Tibial artery (tissue), 4 donors: ENCODE data around the gene TMX3.

ENCODE experiments used
- DNase-seq, 2 donors: peaks; one replicate each; pipeline ENCODE4 v3.0.0-alpha.2; 2019
- H3K27ac ChIP-seq, 2 donors: fragments of 200-600 bp; sonication (generic) in 1 of 2; 1 replicate in 1 of 2; 2 replicates in 1 of 2; pipeline ENCODE4 v1.5.1; 2018 to 2019; ENCODE audit warnings: mild to moderate bottlenecking in 1 of 2
- H3K27me3 ChIP-seq, 2 donors: fragments of 200-600 bp; sonication (generic) in 1 of 2; one replicate each; pipeline versions ENCODE4 v1.5.1 to v1.6.0; 2016 to 2019
- H3K36me3 ChIP-seq, 3 donors: fragments of 200-600 bp; sonication (generic) in 2 of 3; one replicate each; pipeline ENCODE4 v1.5.1; 2016 to 2019; ENCODE audit warnings: mild to moderate bottlenecking in 2 of 3
- H3K4me1 ChIP-seq, 4 donors: fragments of 200-600 bp; sonication (generic) in 2 of 4; 1 replicate in 3 of 4; 2 replicates in 1 of 4; pipeline ENCODE4 v1.5.1; 2016 to 2019
- H3K4me3 ChIP-seq, 2 donors: fragments of 200-600 bp; sonication (generic) in 1 of 2; 1 replicate in 1 of 2; 2 replicates in 1 of 2; pipeline ENCODE4 v1.5.1; 2018 to 2019; ENCODE audit warnings: mild to moderate bottlenecking in 2 of 2
- H3K9me3 ChIP-seq, 3 donors: fragments of 200-600 bp; sonication (generic) in 1 of 3; one replicate each; pipeline ENCODE4 v1.5.1; 2016 to 2019
- intact Hi-C: fragments of 100-400 bp; cut with DNase I; formaldehyde crosslinking; loops from one replicate; pipeline ENCODE4 v1.15.0; 2023; ENCODE audit warnings: low total_unique reads
- TF ChIP-seq, protein P1 (sequence below), 2 experiments: fragments of 200-600 bp in 1 of 2; fragments of 450-650 bp in 1 of 2; IDR thresholded peaks; one replicate each; pipeline ENCODE4 v1.5.1; 2017 to 2019; ENCODE audit warnings: antibody characterized with exemption in 2 of 2, mild to moderate bottlenecking in 1 of 2, moderate library complexity in 1 of 2

TMX3 gene

DNA sequence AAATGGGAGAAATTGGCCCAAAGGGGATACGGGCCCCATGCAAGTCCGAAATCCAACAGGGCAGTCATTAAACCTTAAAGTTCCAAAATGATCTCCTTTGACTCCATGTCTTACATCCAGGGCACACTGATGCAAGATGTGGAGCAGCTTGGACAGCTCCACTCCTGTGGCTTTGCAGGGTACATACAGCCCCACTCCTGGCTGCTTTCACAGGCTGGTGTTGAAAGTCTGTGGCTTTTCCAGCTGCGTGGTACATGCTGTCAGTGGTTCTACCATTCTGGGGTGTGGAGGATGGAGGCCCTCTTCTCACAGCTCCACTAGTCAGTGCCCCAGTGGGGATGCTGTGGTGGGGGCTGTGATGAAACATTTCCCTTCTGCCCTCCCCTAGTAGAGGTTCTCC, 8.6 kb upstream of the TMX3 start:
- no peak for DNase-seq
- peaks cover 0 to 5% (median 0%) of the 10 kb centered on the region in 4 donors for H3K4me1 ChIP-seq
- H3K4me3 ChIP-seq = no peak overlapping the region
- no peaks in the 10 kb centered on the region for H3K27me3 ChIP-seq
- TF ChIP-seq, protein P1, sequence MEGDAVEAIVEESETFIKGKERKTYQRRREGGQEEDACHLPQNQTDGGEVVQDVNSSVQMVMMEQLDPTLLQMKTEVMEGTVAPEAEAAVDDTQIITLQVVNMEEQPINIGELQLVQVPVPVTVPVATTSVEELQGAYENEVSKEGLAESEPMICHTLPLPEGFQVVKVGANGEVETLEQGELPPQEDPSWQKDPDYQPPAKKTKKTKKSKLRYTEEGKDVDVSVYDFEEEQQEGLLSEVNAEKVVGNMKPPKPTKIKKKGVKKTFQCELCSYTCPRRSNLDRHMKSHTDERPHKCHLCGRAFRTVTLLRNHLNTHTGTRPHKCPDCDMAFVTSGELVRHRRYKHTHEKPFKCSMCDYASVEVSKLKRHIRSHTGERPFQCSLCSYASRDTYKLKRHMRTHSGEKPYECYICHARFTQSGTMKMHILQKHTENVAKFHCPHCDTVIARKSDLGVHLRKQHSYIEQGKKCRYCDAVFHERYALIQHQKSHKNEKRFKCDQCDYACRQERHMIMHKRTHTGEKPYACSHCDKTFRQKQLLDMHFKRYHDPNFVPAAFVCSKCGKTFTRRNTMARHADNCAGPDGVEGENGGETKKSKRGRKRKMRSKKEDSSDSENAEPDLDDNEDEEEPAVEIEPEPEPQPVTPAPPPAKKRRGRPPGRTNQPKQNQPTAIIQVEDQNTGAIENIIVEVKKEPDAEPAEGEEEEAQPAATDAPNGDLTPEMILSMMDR (IDR thresholded peaks at IDR 0.05) = no peak
- no peaks in the 10 kb centered on the region for H3K36me3 ChIP-seq
- intact Hi-C loops = no loop called here
- H3K27ac ChIP-seq = no peak overlapping the region
- H3K9me3 ChIP-seq = no peaks in the 10 kb centered on the region

DNA sequence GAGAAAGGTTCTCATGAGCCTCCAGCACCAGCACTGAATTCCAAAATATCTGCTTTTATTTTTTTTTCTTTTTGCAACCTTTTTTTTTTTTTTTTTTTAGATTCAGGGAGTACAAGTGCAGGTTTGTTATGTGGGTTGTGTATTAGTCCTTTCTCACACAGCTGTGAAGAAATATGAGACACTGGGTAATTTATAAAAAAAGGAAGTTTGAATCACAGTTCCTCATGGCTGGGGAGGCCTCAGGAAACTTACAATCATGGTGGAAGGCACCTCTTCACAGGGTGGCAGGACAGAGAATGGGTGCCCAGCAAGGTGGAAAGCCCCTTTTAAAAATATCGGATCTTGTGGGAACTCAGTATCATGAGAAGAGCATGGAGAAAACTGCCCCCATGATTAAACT, 7.9 kb upstream of the TMX3 start:
- H3K27ac ChIP-seq = peak overlapping the region in 1 of 2 donors; percentile 80
- no peaks in the 10 kb centered on the region for H3K36me3 ChIP-seq
- TF ChIP-seq, protein P1 (IDR thresholded peaks at IDR 0.05) = no peak
- intact Hi-C loops = no loop called here
- DNase-seq = no peak
- H3K4me3 ChIP-seq = no peak overlapping the region
- H3K9me3 ChIP-seq = no peaks in the 10 kb centered on the region
- H3K27me3 ChIP-seq = no peaks in the 10 kb centered on the region
- peaks cover 0 to 5% (median 0%) of the 10 kb centered on the region in 4 donors for H3K4me1 ChIP-seq

DNA sequence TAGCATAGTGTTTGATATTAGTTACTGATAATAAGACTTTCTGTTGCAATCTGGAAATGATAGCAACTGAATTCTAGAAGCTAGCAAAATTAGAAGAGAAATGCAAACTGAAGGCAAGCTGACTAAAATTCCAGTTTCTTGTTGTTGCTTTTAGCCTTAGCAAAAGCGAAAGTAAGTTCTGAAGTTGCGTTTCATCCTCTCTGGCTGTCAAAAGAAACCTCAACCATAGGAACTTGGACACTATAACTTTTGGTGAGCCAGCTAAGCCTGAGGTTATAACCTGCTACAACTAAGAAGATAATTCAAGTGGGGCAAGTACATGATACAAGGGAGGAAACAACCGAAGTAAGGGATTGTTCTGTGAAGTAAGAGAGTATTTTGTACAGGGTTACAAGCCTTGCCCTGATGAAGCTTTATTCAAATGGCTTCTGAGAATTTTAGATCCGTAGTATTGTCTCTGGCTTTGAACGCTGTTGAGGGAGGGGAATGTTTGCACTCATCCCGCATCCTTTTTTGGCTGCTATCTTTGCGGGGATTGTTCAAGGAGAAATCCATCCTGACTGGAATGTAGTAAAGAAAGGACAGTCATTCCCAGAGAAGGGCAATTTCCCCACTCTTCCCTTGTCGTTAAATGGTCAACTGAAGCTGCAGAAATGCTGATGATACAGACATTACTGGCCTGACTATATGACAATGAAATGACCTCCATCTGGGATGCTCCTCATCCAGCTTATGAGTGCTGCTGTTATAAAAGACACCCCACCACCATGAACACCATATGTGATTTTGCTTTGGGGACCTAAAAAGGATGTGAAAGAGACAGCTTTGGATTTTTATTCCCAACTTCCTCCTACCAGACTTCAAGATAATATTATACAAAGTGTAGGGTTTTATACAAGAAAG, 7.0 kb upstream of the TMX3 start:
- Histone ChIP-seq H3K27me3 (no peaks in the 10 kb centered on the region), H3K27ac (peak overlapping the region; percentile 62 to 80), H3K9me3 (no peaks in the 10 kb centered on the region), H3K36me3 (no peaks in the 10 kb centered on the region), H3K4me1 (peaks cover 0 to 5% (median 0%) of the 10 kb centered on the region in 4 donors), H3K4me3 (peak overlapping the region; percentile 43 to 47)
- intact Hi-C loops = no loop called here
- TF ChIP-seq, protein P1 (IDR thresholded peaks at IDR 0.05) = no peak
- no peak for DNase-seq

DNA sequence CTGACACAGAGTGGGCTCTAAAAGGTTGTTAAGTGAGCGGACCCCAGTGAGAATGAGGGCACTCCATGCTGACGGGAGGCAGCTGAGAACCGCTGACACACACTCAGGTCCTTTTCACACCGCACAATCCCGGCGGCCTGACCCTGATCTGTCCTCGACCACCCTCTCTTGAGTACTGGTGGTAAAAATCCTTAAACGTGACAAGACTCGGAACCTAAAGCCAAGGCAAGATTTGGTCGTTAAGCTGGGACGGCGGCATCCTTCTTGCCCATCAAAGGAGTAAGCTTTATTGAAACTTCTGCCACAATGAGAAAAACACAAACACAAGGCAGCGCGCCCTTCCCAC, 569 bp downstream of the TMX3 start:
- Histone ChIP-seq H3K27me3 (no peaks in the 10 kb centered on the region), H3K9me3 (no peaks in the 10 kb centered on the region), H3K4me1 (peaks cover 0 to 22% (median 14%) of the 10 kb centered on the region in 4 donors), H3K4me3 (peak overlapping the region; percentile 88 to 94), H3K27ac (peak overlapping the region; percentile 80 to 83), H3K36me3 (peaks cover 19 to 27% (median 26%) of the 10 kb centered on the region in 3 donors)
- DNase-seq = peak in 1 of 2 donors; percentile 24
- TF ChIP-seq, protein P1 (IDR thresholded peaks at IDR 0.05) = no peak
- intact Hi-C loops = no loop called here

DNA sequence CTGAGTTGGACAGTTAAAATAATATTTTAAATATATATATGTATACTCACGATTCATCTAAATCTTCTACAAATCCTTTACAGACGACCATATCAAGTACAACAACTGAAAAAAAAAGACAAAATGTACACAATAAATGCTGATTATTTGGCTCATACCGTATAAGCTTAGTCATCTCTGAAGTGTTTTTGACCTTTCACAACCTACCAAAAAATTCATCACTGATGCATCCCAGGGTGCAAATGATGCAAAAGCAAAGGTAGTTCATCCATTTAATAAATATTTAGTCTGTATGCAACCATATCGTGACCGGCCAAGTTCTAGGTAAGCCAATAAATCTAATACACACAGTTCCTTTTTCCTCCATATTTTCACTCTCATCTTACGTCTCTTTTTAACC, 1.1 kb downstream of the TMX3 start:
- intact Hi-C loops = no loop called here
- Histone ChIP-seq H3K27me3 (no peaks in the 10 kb centered on the region), H3K36me3 (peaks cover 23 to 32% (median 31%) of the 10 kb centered on the region in 3 donors), H3K27ac (peak overlapping the region; percentile 80 to 83), H3K9me3 (no peaks in the 10 kb centered on the region), H3K4me1 (peaks cover 0 to 22% (median 14%) of the 10 kb centered on the region in 4 donors), H3K4me3 (peak overlapping the region; percentile 88 to 94)
- no peak for DNase-seq
- TF ChIP-seq, protein P1 (IDR thresholded peaks at IDR 0.05) = no peak
